Small intestine (tissue), 7 donors: Measurements from ENCODE around the gene HELT. TPM values are rescaled to one million over a fixed set of nuclear protein-coding genes. Genes with fewer than 3 reads are reported as not detected.
"Not testable (repeated sequence)": the region's sequence is repeated elsewhere in the genome, so short reads cannot be mapped to it uniquely, and the experiment has no call there.

ENCODE experiments used
- DNase-seq, 2 donors: peaks; one replicate each; pipeline versions ENCODE4 v3.0.0 to v3.0.0-alpha.2; 2013
- FAIRE-seq: peaks from 2 replicates; lab custom pipeline; 2012; peaks lifted over from hg19 to GRCh38; lab: Jason Lieb, UNC
- H3K27ac ChIP-seq, 3 donors: one replicate each; pipeline ENCODE4 v1.5.1; 2013; ENCODE audit warnings: low read length in 2 of 3, mild to moderate bottlenecking in 2 of 3, control low read depth in 1 of 3, inconsistent platforms in 1 of 3, low read depth in 1 of 3, moderate library complexity in 1 of 3
- H3K27me3 ChIP-seq, 3 donors: one replicate each; pipeline ENCODE4 v1.6.1; 2013; ENCODE audit warnings: low read length in 3 of 3, inconsistent platforms in 1 of 3; ENCODE audit not compliant: control insufficient read depth in 3 of 3, insufficient read depth in 3 of 3
- H3K36me3 ChIP-seq, 3 donors: one replicate each; pipeline ENCODE4 v1.6.1; 2013; ENCODE audit warnings: low read length in 3 of 3, inconsistent platforms in 1 of 3, low read depth in 1 of 3, mild to moderate bottlenecking in 1 of 3, moderate library complexity in 1 of 3; ENCODE audit not compliant: control insufficient read depth in 3 of 3, insufficient read depth in 2 of 3
- H3K4me1 ChIP-seq, 3 donors: one replicate each; pipeline ENCODE4 v1.6.1; 2013; ENCODE audit warnings: low read length in 2 of 3, inconsistent platforms in 1 of 3, low read depth in 1 of 3, mild to moderate bottlenecking in 1 of 3, moderate library complexity in 1 of 3; ENCODE audit not compliant: control insufficient read depth in 3 of 3, insufficient read depth in 2 of 3
- H3K4me3 ChIP-seq, 3 donors: one replicate each; pipeline ENCODE4 v1.5.1; 2013; ENCODE audit warnings: low read length in 3 of 3, control low read depth in 1 of 3, inconsistent platforms in 1 of 3, low read depth in 1 of 3, mild to moderate bottlenecking in 1 of 3, moderate library complexity in 1 of 3
- H3K9me3 ChIP-seq, 2 donors: one replicate each; pipeline ENCODE4 v1.6.1; 2013; ENCODE audit warnings: low read depth in 1 of 2, low read length in 1 of 2; ENCODE audit not compliant: control insufficient read depth in 2 of 2, insufficient read depth in 1 of 2
- WGBS, 3 donors: extraction: QIAGEN DNeasy Blood & Tissue Kit; methylation state at CpG; one replicate each; pipeline ENCODE4 v1.1.7; 2013; 5-methylcytosine and 5-hydroxymethylcytosine counted together
- polyA plus RNA-seq, 4 donors: library from polyadenylated mRNA; stranded (reverse) in 3 of 4; unstranded in 1 of 4; fragments of 200-250 nt in 3 of 4; fragments of 120-200 nt in 1 of 4; gene quantifications; one replicate each; pipeline versions ENCODE4 v1.2.1 to v1.2.3, GENCODE V29; 2013
- donor health status: healthy with polysubstance abuse.
- donor health status: control.
- donor health status: control.
- donor health status: Bipolar disorder and iron deficiency.
- donor health status: healthy.

Gene HELT
- polyA plus RNA-seq, 4 donors = not detected

- no peak for DNase-seq
- WGBS, 3 donors = 77 to 84% (median 79%) methylated on average over 6 of the region's 6 CpGs
Observed at GRCh38 chr4:184980261-184980660, 38.0 kb upstream of the HELT start.

GRCh38 chr4:184983672-184984356, 34.5 kb upstream of the HELT start:
- WGBS, 3 donors = 34 to 47% (median 35%) methylated on average over 21 of the region's 21 CpGs
- no peaks in the 10 kb centered on the region for H3K36me3 ChIP-seq
- DNase-seq (peak in 1 of 2 donors; percentile 25), FAIRE-seq (no peak)
- H3K4me1 ChIP-seq = no peaks in the 10 kb centered on the region
- no peak overlapping the region for H3K4me3 ChIP-seq
- H3K27ac ChIP-seq = no peak overlapping the region
- H3K27me3 ChIP-seq = peaks cover 0 to 13% (median 3%) of the 10 kb centered on the region in 3 donors
- no peaks in the 10 kb centered on the region for H3K9me3 ChIP-seq

More at GRCh38 chr4:184980261-184980660, 38.0 kb upstream of the HELT start:
- FAIRE-seq = no peak
- peaks cover 0 to 14% (median 3%) of the 10 kb centered on the region in 3 donors for H3K27me3 ChIP-seq
- no peaks in the 10 kb centered on the region for H3K4me1 ChIP-seq
- no peaks in the 10 kb centered on the region for H3K9me3 ChIP-seq
- H3K4me3 ChIP-seq = no peak overlapping the region
- H3K36me3 ChIP-seq = no peaks in the 10 kb centered on the region
- no peak overlapping the region for H3K27ac ChIP-seq

GRCh38 chr4:184987493-184988031, 30.7 kb upstream of the HELT start:
- no peaks in the 10 kb centered on the region for H3K36me3 ChIP-seq
- H3K27me3 ChIP-seq = peaks cover 0 to 12% (median 2%) of the 10 kb centered on the region in 3 donors
- no peak overlapping the region for H3K27ac ChIP-seq
- H3K4me3 ChIP-seq = no peak overlapping the region
- WGBS, 3 donors = 88 to 93% (median 92%) methylated on average over 13 of the region's 13 CpGs
- H3K4me1 ChIP-seq = no peaks in the 10 kb centered on the region
- DNase-seq = no peak
- FAIRE-seq = no peak
- no peaks in the 10 kb centered on the region for H3K9me3 ChIP-seq

- FAIRE-seq (no peak), DNase-seq (no peak)
- H3K9me3 ChIP-seq = no peaks in the 10 kb centered on the region
- H3K4me1 ChIP-seq = no peaks in the 10 kb centered on the region
- peaks cover 0 to 5% (median 2%) of the 10 kb centered on the region in 3 donors for H3K27me3 ChIP-seq
- H3K27ac ChIP-seq = no peak overlapping the region
- no peak overlapping the region for H3K4me3 ChIP-seq
- H3K36me3 ChIP-seq = no peaks in the 10 kb centered on the region
- WGBS, 3 donors = 42 to 71% (median 63%) methylated on average over 8 of the region's 8 CpGs
Observed at GRCh38 chr4:184988611-184989010, 29.7 kb upstream of the HELT start.

GRCh38 chr4:184989283-184989682, 29.0 kb upstream of the HELT start:
- WGBS, 3 donors = 79 to 90% (median 85%) methylated on average over 15 of the region's 15 CpGs
- H3K27ac ChIP-seq, H3K27me3 ChIP-seq, H3K4me1 ChIP-seq, DNase-seq, H3K36me3 ChIP-seq, H3K4me3 ChIP-seq, FAIRE-seq, H3K9me3 ChIP-seq: not testable (repeated sequence)

- H3K9me3 ChIP-seq, H3K4me1 ChIP-seq, DNase-seq, H3K27ac ChIP-seq, H3K27me3 ChIP-seq, H3K4me3 ChIP-seq, FAIRE-seq, H3K36me3 ChIP-seq: not testable (repeated sequence)
- 96 to 98% (median 97%) methylated on average over 7 to 30 of the region's 34 CpGs for WGBS, 3 donors
Observed at GRCh38 chr4:184990131-184990530, 28.2 kb upstream of the HELT start.

- no peaks in the 10 kb centered on the region for H3K4me1 ChIP-seq
- WGBS, 3 donors = 69 to 76% (median 74%) methylated on average over 6 of the region's 6 CpGs
- H3K4me3 ChIP-seq = no peak overlapping the region
- H3K36me3 ChIP-seq = no peaks in the 10 kb centered on the region
- H3K27ac ChIP-seq = no peak overlapping the region
- FAIRE-seq (no peak), DNase-seq (no peak)
- no peaks in the 10 kb centered on the region for H3K9me3 ChIP-seq
- H3K27me3 ChIP-seq = peaks cover 0 to 5% (median 2%) of the 10 kb centered on the region in 3 donors
Observed at GRCh38 chr4:184991860-184992259, 26.4 kb upstream of the HELT start.

GRCh38 chr4:184992422-184992821, 25.9 kb upstream of the HELT start:
- FAIRE-seq = no peak
- Histone ChIP-seq H3K36me3 (no peaks in the 10 kb centered on the region), H3K4me1 (no peaks in the 10 kb centered on the region), H3K9me3 (no peaks in the 10 kb centered on the region), H3K27ac (no peak overlapping the region), H3K27me3 (peaks cover 0 to 5% (median 2%) of the 10 kb centered on the region in 3 donors), H3K4me3 (no peak overlapping the region)
- no peak for DNase-seq
- WGBS, 3 donors = 87 to 91% (median 87%) methylated on average over 15 of the region's 15 CpGs
